Smooth muscle cell (in vitro differentiated cells): ENCODE measurements around the gene PSD4. TPM values are rescaled to one million over a fixed set of nuclear protein-coding genes. Genes with fewer than 3 reads are reported as not detected.

Experiments used
- DNase-seq: peaks from one replicate; lab custom pipeline; 2025; ENCODE audit not compliant: unreplicated experiment; lab: John Stamatoyannopoulos, UW
- H2AFZ ChIP-seq: fragments of 200-600 bp; sonication (generic); 2 replicates; pipeline ENCODE4 v1.6.0; 2016; ENCODE audit warnings: antibody characterized with exemption, low read depth, mild to moderate bottlenecking
- H3F3A ChIP-seq: fragments of 200-600 bp; sonication (generic); 2 replicates; pipeline ENCODE4 v1.6.0; 2017; ENCODE audit warnings: antibody characterized with exemption, low read depth
- H3K27ac ChIP-seq: fragments of 200-600 bp; sonication (generic); 2 replicates; pipeline ENCODE4 v1.5.1; 2016; ENCODE audit warnings: low read depth, mild to moderate bottlenecking
- H3K27me3 ChIP-seq: fragments of 200-600 bp; sonication (generic); 2 replicates; pipeline ENCODE4 v1.6.1; 2016; ENCODE audit warnings: low read depth, mild to moderate bottlenecking
- H3K36me3 ChIP-seq: fragments of 200-600 bp; sonication (generic); 2 replicates; pipeline ENCODE4 v1.5.1; 2016; ENCODE audit warnings: low read depth
- H3K4me1 ChIP-seq: fragments of 200-600 bp; sonication (generic); 2 replicates; pipeline ENCODE4 v1.5.1; 2016; ENCODE audit warnings: low read depth
- H3K4me2 ChIP-seq: fragments of 200-600 bp; sonication (generic); 2 replicates; pipeline ENCODE4 v1.6.0; 2016; ENCODE audit warnings: mild to moderate bottlenecking
- H3K4me3 ChIP-seq: fragments of 200-600 bp; sonication (generic); 2 replicates; pipeline ENCODE4 v1.5.1; 2016; ENCODE audit warnings: mild to moderate bottlenecking
- H3K79me2 ChIP-seq: fragments of 200-600 bp; sonication (generic); 2 replicates; pipeline ENCODE4 v1.6.0; 2016; ENCODE audit warnings: low read depth, mild to moderate bottlenecking
- H3K9ac ChIP-seq: fragments of 200-600 bp; sonication (generic); 2 replicates; pipeline ENCODE4 v1.6.0; 2016; ENCODE audit warnings: low read depth
- H3K9me3 ChIP-seq: fragments of 200-600 bp; sonication (generic); replicated peaks from 2 replicates; pipeline ENCODE4 v1.5.1; 2016; ENCODE audit warnings: low read depth
- H4K20me1 ChIP-seq: fragments of 200-600 bp; sonication (generic); 2 replicates; pipeline ENCODE4 v1.6.0; 2016; ENCODE audit warnings: low read depth
- WGBS: methylation state at CpG from one replicate; pipeline ENCODE4 v1.1.7; 2016; ENCODE audit warnings: low lambda C conversion rate; 5-methylcytosine and 5-hydroxymethylcytosine counted together
- polyA plus RNA-seq: library from polyadenylated mRNA; unstranded; fragments of >200 nt; fragmentation: Nextera tagmentation; extraction: Ambion mirVana; gene quantifications from 2 replicates; pipeline ENCODE4 v1.2.1, GENCODE V29; 2016
- total RNA-seq: library from RNA; depleted of rRNA; stranded (reverse); fragments of >200 nt; gene quantifications from 2 replicates; pipeline ENCODE4 v1.2.3, GENCODE V29; 2014
- TF ChIP-seq, protein P1 (sequence below): fragments of 200-600 bp; sonication (generic); IDR thresholded peaks from 2 replicates; pipeline ENCODE4 v1.5.1; 2017; ENCODE audit warnings: borderline replicate concordance, mild to moderate bottlenecking, antibody characterized with exemption; ENCODE audit not compliant: insufficient read depth, poor library complexity, severe bottlenecking

Gene PSD4
- total and polyA plus RNA-seq, 2 experiments from 2014 or later, result 7.3 to 7.8 TPM

DNA sequence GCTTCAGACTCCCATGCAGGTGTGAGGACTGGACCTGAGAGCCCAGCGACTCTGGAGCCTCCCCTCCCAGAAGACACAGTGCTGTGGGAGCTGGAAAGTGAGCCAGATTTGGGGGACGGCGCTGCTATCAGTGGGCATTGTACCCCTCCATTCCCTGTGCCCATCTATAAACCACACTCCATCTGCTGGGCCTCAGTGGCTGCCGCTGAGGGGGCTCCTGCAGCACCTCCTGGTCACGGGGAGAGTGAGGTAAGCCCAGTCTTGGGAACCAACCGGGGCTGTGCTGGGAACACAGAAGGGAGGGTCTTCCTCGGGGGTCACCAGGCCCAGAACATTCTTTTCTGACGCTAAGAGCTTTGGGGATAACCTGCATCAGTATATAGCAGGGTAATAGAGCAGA, 9.5 kb downstream of the PSD4 start:
- H2AFZ ChIP-seq, result no peak overlapping the region
- WGBS, result 92% methylated on average over 8 of the region's 8 CpGs
- no peaks in the 10 kb centered on the region for H3K9me3 ChIP-seq
- TF ChIP-seq, protein P1, sequence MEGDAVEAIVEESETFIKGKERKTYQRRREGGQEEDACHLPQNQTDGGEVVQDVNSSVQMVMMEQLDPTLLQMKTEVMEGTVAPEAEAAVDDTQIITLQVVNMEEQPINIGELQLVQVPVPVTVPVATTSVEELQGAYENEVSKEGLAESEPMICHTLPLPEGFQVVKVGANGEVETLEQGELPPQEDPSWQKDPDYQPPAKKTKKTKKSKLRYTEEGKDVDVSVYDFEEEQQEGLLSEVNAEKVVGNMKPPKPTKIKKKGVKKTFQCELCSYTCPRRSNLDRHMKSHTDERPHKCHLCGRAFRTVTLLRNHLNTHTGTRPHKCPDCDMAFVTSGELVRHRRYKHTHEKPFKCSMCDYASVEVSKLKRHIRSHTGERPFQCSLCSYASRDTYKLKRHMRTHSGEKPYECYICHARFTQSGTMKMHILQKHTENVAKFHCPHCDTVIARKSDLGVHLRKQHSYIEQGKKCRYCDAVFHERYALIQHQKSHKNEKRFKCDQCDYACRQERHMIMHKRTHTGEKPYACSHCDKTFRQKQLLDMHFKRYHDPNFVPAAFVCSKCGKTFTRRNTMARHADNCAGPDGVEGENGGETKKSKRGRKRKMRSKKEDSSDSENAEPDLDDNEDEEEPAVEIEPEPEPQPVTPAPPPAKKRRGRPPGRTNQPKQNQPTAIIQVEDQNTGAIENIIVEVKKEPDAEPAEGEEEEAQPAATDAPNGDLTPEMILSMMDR, result no peak
- no peaks in the 10 kb centered on the region for H3F3A ChIP-seq
- no peaks in the 10 kb centered on the region for H4K20me1 ChIP-seq
- no peaks in the 10 kb centered on the region for H3K79me2 ChIP-seq
- no peak overlapping the region for H3K9ac ChIP-seq
- H3K4me3 ChIP-seq, result no peak overlapping the region
- H3K4me1 ChIP-seq, result no peaks in the 10 kb centered on the region
- no peak overlapping the region for H3K4me2 ChIP-seq
- H3K27me3 ChIP-seq, result no peaks in the 10 kb centered on the region
- no peaks in the 10 kb centered on the region for H3K36me3 ChIP-seq
- H3K27ac ChIP-seq, result no peak overlapping the region
- DNase-seq, result no peak

DNA sequence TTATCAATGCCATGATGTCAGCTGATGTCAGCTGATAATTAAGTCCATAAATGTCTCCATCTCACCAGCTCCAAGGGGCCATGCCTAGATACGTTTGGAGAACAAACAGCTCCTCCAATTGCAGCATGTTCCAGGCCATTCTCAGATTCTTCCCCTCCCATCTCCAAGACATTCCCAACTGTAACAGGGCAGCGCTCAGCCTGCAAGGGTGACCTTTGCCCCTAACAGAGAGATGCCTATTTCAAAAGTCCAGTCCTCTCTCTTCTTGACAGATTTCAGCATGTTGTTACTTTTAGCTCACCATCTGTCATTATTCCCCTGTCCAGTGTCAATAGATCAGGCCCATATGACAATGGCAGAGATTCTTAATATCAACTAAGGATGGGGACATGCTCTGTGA, 9.9 kb downstream of the PSD4 start:
- no peak overlapping the region for H3K4me2 ChIP-seq
- no peaks in the 10 kb centered on the region for H3K4me1 ChIP-seq

DNA sequence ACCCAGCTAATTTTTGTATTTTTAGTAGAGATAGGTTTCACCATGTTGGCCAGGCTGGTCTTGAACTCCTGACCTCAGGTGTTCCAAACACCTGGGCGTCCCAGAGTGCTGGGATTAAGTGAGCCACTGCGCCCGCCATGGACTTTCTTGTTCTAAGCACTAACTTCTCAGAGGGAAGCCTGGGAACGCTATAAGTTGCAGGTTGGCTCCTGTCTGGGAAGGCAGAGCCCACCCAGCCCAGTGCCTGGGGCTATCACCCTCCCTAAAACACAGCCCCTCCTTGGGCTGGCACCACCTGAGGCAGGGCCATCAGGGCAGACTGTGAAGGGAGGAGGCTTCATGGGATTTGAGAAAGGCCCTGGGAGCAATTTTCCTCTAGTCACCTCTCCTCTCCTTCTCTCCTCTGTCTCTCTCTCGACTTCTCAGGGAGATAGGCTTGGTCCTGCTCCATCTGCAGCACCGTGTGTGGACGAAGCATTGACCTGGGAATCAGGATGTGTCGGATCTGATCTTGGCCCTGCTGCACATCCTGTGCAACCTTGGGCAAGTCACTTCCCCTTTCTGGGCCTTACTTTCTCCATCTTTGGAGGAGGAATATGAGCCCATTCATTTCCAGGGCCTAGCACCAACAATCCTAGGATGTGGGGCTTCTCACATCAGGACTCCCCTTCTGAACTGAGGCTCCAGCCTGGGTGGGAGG, 10.9 kb downstream of the PSD4 start:
- no peak overlapping the region for H3K27ac ChIP-seq
- H4K20me1 ChIP-seq, result no peaks in the 10 kb centered on the region
- no peaks in the 10 kb centered on the region for H3F3A ChIP-seq
- H3K4me3 ChIP-seq, result no peak overlapping the region
- H3K9me3 ChIP-seq, result no peaks in the 10 kb centered on the region
- no peaks in the 10 kb centered on the region for H3K79me2 ChIP-seq
- TF ChIP-seq, protein P1, result no peak
- no peak overlapping the region for H3K9ac ChIP-seq
- H3K4me1 ChIP-seq, result no peaks in the 10 kb centered on the region
- H2AFZ ChIP-seq, result no peak overlapping the region
- H3K36me3 ChIP-seq, result no peaks in the 10 kb centered on the region
- no peak for DNase-seq
- WGBS, result 85% methylated on average over 8 of the region's 8 CpGs
- no peak overlapping the region for H3K4me2 ChIP-seq
- no peaks in the 10 kb centered on the region for H3K27me3 ChIP-seq

More for the DNA sequence above, 9.9 kb downstream of the PSD4 start:
- 79% methylated on average over 2 of the region's 2 CpGs for WGBS
- TF ChIP-seq, protein P1, result no peak
- no peak for DNase-seq
- Histone ChIP-seq H3K9ac (no peak overlapping the region), H3K79me2 (no peaks in the 10 kb centered on the region), H3K36me3 (no peaks in the 10 kb centered on the region), H3K4me3 (no peak overlapping the region), H3K27ac (no peak overlapping the region), H2AFZ (no peak overlapping the region), H3F3A (no peaks in the 10 kb centered on the region), H4K20me1 (no peaks in the 10 kb centered on the region), H3K9me3 (no peaks in the 10 kb centered on the region), H3K27me3 (no peaks in the 10 kb centered on the region)
